Chondrocyte (in vitro differentiated cells): ENCODE data around the gene C21orf58. TPM values are rescaled to one million over a fixed set of nuclear protein-coding genes. Genes with fewer than 3 reads are reported as not detected.

Experiments
- DNase-seq: peaks from one replicate; pipeline ENCODE4 v3.0.0; 2021; ENCODE audit warnings: mixed read lengths, low spot score
- H3K27ac Mint-ChIP-seq: one replicate; pipeline ENCODE4 v1.8.0; 2021; ENCODE audit warnings: mild to moderate bottlenecking, moderate library complexity, mixed read lengths; ENCODE audit not compliant: unreplicated experiment
- H3K27me3 Mint-ChIP-seq: 2 replicates; pipeline ENCODE4 v1.8.0; 2021; ENCODE audit warnings: low read depth, mixed read lengths
- H3K36me3 Mint-ChIP-seq: 2 replicates; pipeline ENCODE4 v1.8.0; 2021; ENCODE audit warnings: low read depth, mixed read lengths
- H3K4me1 Mint-ChIP-seq: 2 replicates; pipeline ENCODE4 v1.8.0; 2021; ENCODE audit warnings: low read depth, mild to moderate bottlenecking, mixed read lengths
- H3K4me3 Mint-ChIP-seq: one replicate; pipeline ENCODE4 v1.8.0; 2021; ENCODE audit warnings: mild to moderate bottlenecking, moderate library complexity, mixed read lengths; ENCODE audit not compliant: unreplicated experiment
- H3K9me3 Mint-ChIP-seq: 2 replicates; pipeline ENCODE4 v1.8.0; 2021; ENCODE audit warnings: low read depth, mixed read lengths
- CTCF ChIP-seq: fragments of 200-600 bp; sonication (generic); IDR thresholded peaks from 2 replicates; pipeline ENCODE4 v1.5.0; 2021; ENCODE audit warnings: antibody characterized with exemption, mild to moderate bottlenecking, moderate library complexity
- total RNA-seq: library from RNA; stranded (reverse); gene quantifications from 3 replicates; pipeline ENCODE4 v1.2.1, GENCODE V29; 2021

C21orf58 gene
- total RNA-seq, 1 donor from 2014 or later, result 5.6 TPM

DNA sequence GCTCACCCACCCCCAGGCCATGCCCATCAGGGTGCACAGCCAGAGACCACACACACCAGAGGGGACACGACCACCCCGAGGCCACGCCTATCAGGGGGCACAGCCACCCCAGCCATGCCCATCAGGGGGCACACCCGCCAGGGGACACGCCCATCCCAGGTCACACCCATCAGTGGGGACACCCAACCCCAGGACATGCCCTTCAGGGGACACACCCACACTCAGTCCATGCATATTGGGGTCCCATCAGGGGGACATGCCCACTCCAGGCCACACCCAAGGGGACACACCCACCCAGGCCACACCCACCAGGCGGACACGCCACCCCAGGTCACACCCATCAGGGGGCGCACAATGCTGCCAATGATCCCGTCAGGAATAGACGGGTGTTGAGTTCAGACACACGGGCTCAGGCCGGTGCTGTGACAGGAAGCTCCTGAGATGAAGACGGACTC, 59.0 kb downstream of the C21orf58 start:
- no peaks in the 10 kb centered on the region for H3K4me1 Mint-ChIP-seq
- H3K4me3 Mint-ChIP-seq, result no peak overlapping the region
- H3K27ac Mint-ChIP-seq, result no peak overlapping the region
- no peak for TF ChIP-seq CTCF
- peaks cover 34% of the 10 kb centered on the region for H3K36me3 Mint-ChIP-seq
- H3K27me3 Mint-ChIP-seq, result no peaks in the 10 kb centered on the region
- H3K9me3 Mint-ChIP-seq, result no peaks in the 10 kb centered on the region
- DNase-seq, result no peak

- no peaks in the 10 kb centered on the region for H3K9me3 Mint-ChIP-seq
- H3K4me1 Mint-ChIP-seq, result no peaks in the 10 kb centered on the region
- no peak for DNase-seq
- peaks cover 33% of the 10 kb centered on the region for H3K36me3 Mint-ChIP-seq
- no peak overlapping the region for H3K27ac Mint-ChIP-seq
- no peaks in the 10 kb centered on the region for H3K27me3 Mint-ChIP-seq
- no peak for TF ChIP-seq CTCF
- H3K4me3 Mint-ChIP-seq, result no peak overlapping the region
These were observed 59.5 kb downstream of the C21orf58 start for GRCh38 chr21:46264046-46264689.

DNA sequence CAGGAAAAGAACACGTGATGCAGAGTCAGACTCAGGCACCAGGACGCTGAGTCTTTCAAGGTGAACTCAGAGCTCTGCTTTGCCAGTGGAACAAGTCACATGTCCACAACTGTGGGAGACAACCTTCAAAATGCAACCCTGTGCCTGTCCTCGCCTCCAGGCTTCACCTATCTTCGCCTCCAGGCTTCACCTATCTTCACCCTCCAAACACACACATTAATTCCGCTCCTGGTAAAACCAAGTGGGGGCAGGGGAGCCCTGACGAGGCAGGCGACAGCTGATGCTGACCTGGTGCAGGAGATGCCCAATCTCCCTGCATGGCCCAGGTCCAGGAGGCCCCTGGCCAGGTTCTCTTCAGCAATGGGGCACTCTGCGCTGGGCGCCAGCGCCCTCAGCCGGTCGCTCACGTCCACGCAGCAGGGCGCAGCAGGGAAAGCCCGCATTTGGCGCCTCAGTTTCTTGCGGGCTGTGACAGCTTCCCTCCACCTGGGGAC, 67.1 kb downstream of the C21orf58 start:
- H3K27ac Mint-ChIP-seq, result no peak overlapping the region
- peaks cover 49% of the 10 kb centered on the region for H3K36me3 Mint-ChIP-seq
- peaks cover 4% of the 10 kb centered on the region for H3K4me1 Mint-ChIP-seq
- DNase-seq, result no peak
- no peak for TF ChIP-seq CTCF
- no peaks in the 10 kb centered on the region for H3K27me3 Mint-ChIP-seq
- no peaks in the 10 kb centered on the region for H3K9me3 Mint-ChIP-seq
- H3K4me3 Mint-ChIP-seq, result no peak overlapping the region

DNA sequence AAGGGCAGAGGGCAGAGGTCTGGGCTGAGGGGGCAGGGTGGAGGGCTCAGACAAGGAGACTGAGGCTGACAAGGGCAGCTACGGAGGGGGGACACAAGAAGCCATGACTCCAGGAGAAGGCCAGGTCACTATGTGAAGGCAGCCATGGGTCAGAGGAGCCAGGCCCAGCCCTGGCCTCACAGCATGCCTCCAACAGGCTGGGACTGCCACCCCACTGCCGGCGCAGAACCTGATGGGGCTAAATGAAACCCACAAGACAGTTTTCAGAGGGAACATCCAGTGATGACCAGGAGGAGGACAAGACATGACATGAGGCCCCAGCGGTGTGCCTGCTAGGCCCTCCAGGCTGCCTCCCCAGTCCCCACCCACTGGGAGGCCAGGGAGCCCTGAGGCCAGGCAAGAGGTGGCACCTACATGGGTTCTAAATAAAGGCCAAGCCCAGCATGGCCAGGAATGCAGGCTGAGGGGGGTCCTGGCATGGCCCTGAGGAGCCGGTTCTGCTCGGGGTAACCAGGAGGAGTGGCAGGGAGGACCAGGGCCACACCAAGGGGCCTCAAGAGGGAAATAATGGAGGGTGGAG, 67.8 kb downstream of the C21orf58 start:
- H3K36me3 Mint-ChIP-seq, result peaks cover 46% of the 10 kb centered on the region
- H3K4me1 Mint-ChIP-seq, result peaks cover 4% of the 10 kb centered on the region
- no peak overlapping the region for H3K4me3 Mint-ChIP-seq
- no peak overlapping the region for H3K27ac Mint-ChIP-seq
- no peaks in the 10 kb centered on the region for H3K9me3 Mint-ChIP-seq
- no peaks in the 10 kb centered on the region for H3K27me3 Mint-ChIP-seq
- DNase-seq, result no peak
- TF ChIP-seq CTCF, result no peak

- Mint-ChIP-seq H3K9me3 (no peaks in the 10 kb centered on the region), H3K36me3 (peaks cover 48% of the 10 kb centered on the region), H3K4me3 (no peak overlapping the region), H3K27ac (peak overlapping the region; percentile 51), H3K27me3 (no peaks in the 10 kb centered on the region), H3K4me1 (peaks cover 4% of the 10 kb centered on the region)
- DNase-seq, result no peak
- TF ChIP-seq CTCF, result no peak
These were observed 68.5 kb downstream of the C21orf58 start for GRCh38 chr21:46255166-46255565.
